ENCODE data around the gene CELF6.
A peak's percentile ranks its signal among the peaks of the same experiment; 100 is the strongest.
"Not testable (repeated sequence)": the region's sequence is repeated elsewhere in the genome, so short reads cannot be mapped to it uniquely, and the experiment has no call there.

Gene CELF6

DNA sequence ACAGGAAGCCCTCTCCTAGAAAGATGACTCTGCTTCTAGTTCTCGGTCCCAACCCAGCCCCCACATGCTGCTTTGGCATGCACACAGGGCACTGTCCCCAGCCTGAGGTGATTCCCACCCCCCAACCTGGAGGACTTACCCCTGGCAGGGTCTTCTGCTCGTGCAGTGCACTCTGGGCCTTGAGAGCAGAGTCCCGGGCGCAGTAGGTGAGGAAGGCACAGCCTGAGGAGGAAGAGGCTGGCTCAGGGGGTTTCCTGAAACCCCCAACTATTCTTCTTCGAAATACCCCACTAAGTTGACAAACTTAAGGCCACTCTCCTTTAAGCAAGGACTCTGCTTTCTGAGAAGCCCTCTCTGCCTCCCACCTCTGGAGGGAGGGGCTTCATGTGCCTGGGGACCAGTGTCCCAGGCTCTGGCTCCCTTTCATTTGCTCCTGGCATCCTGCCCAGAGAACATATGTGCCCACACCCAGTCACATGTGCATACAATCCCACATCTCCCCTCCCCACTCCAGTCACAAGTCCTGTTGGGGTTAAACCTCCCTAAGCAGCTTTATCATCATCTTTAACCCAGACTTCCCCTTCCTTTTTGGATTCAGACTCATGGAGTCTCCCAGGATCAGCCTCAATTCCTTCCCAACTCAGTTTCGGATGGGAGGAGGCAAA, 4.1 kb downstream of the CELF6 start:
- no peak for DNase-seq

DNA sequence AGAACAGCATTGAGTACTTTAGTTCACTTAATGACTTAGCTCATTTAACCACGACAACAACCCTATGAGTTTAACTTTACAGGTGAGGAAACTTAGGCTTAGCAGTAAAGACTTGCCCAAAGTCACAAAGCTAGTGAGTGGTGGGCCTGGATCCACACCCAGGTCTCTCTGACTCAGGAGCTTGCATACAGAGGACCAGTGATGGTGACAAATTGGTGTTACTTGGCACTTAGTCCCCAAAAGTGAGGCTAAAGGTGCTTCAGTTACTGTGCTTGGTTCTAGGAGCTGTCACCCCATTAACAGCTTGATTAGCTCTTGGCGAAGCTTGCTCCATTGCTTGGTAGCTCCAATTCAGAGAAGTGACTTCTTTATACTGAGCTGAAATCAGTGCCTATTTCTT, 6.1 kb downstream of the CELF6 start:
- DNase-seq, result no peak

DNA sequence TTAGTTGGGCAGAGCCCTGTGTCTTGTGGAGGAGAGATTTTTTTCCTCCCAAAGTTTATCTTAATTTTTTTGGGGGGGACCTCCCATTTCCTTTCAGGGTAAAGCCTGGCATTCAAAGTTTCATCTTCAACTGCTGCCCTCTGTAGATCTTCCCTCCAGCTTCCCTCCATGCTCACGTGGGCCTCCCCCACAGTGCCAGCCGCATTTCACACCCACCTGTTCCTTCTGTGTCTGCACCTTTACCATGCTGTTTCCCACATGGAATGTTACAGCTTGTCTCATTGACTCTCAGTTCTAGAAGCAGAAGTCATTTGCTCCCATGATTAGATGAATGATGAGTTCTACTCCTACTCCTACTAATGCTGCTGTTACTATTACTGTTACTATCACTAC, 6.5 kb downstream of the CELF6 start:
- no peak for DNase-seq

DNA sequence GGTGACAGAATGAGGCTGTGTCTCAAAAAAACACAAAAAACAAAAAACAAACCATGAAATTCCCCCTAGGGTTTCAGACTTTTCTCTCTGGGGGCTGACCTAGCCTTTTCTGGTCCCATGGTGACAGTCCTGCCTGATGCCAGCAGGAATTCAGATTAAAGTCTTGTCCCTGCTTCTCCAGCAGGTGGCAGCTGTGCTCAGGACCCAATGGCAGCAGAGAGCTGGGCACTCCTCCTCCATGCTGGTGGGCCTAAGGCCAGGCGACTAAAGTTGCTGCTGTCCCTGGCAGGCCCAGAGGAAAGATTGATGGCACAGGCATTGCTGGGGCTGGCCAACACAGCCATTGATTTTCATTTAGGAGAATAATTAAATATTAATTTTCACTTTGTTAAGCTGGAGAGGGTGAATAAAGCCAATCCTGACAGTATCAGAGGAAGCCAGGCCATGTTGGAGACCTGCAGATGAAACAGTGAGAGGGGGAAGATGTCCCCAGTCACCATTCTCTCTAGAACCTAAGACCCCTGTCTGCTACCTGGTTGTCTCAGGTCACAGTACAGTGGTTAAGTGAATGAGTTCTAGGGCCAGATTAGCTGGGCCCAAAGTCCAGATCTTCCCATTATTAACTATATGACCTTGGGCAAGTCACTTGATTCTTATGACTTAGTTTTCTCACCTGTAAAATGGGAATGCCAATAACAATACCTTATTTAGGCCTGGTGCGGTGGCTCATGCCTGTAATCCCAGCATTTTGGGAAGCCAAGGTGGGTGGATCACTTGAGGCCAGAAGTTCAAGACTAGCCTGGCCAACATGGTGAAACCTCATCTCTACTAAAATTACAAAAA, 7.1 kb downstream of the CELF6 start:
- peak; percentile 67 for DNase-seq

DNA sequence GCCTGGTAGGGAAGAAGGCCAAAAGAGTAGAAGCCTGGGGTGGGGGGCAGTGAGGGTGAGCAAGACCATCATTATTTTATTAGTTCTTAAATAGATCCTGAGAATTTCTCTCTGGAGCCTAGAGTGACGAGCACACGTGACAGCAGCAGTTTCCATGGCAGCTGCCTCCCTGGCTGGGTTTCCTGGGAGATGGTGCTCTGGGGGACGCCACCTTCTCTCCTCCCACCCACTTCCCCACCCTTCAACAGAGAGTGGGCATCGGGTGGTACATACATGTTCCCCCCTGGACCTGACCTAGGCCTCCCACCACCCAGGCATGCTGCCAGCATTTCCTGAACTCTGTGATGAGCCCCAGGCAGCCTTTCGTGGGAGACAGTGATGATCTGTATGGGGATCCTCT, 12.9 kb downstream of the CELF6 start:
- DNase-seq, result no peak

DNA sequence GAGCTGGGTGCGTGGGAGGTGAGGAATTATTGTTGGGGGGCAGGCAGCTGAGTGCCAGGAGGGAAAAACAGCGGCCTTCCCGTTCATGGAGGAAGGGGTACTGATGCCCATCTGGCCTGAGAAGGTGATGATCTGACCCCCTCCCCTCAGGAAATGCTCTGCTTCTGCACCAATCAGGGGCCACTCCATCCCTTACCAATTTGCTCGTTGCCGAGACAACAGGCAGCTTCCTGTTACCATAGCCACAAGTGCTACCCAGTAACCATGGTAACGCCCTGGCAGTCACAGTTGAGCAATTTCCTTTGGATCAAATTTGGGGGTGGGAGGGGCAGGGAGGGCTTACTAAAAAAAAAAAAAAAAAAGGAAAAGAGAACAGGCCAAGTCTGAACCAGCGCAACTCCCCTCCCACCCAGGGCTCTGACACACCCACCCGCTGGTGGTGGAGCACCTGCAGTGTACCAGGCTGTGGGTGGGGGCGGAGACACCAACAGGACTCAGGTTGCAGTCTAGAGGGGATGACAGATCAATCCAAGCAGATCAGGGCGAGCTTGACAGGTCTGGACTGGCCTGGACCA, 13.7 kb downstream of the CELF6 start:
- peak; percentile 95 for DNase-seq

DNA sequence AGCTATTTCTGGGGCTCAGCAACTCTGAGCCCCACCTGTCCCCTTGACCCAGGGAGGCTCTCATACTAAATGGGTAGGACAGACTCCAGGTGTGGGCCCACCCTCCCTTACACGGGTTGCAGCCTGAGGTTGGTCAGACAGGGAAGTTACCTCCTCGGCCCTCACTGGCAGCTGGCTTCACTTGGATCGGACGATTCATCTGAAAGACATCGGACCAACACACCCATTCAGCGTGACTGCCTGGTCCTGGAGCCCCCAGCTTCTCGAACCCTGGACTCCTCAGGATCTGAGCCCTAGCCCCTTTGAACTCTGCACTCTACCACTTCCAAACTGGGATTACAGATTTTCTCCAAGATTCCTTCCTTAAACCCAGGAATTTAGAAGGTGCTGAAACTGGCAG, 15.4 kb downstream of the CELF6 start:
- DNase-seq, result no peak

DNA sequence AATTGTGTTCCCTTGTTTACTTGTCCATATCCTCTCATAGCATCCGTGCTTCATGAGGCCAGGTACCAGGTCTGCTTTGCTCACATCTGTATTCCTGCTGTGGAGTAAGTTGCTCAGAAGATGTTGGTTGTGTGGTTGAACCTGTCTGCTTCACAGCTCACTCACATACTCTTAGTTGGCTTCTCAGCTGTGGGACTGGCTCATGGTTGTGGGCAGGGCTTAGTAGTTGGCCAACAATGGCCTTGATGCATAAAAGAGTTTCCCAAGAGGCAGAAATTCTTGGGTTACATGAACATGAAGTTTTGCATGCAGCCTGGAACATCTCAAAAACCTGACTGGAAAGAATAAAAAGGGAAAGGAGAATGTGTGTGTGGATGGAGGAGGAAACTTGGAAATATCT, 17.0 kb downstream of the CELF6 start:
- no peak for DNase-seq

DNA sequence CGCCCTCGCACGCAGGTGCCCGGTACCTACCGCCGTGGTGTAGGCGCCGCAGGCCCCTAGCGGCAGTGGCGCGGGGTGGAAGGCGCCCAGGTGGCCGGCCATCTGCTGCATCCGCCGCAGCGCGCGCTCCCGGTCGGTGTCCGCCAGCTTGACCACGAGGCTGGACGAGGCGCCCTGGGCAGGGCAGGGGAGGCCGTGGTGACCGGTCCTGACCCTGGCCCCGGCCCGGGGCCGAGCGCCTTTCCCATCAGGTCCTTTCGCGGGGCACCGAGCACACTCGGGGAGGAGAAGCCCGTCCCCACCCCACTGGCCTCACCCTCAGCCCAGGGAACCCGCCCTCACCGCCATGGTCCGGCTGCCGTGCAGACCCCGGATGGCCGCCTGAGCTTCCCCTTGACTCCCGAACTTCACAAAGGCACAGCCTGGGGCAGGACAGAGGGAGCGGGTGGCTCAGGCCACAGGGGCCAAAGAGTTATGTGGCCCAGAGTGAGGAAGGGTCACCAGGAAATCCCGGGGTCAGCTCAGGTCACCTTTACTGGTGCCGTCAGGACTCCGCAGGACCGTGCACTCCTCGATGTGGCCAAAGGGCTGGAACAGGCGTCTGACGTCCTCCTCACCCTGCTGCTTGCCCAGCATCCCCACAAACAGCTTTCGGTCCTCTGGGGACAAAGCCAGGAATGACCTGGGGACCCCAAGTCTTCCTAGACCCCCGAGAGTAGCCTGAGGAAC, 30.2 kb downstream of the CELF6 start:
- DNase-seq, result no peak

DNA sequence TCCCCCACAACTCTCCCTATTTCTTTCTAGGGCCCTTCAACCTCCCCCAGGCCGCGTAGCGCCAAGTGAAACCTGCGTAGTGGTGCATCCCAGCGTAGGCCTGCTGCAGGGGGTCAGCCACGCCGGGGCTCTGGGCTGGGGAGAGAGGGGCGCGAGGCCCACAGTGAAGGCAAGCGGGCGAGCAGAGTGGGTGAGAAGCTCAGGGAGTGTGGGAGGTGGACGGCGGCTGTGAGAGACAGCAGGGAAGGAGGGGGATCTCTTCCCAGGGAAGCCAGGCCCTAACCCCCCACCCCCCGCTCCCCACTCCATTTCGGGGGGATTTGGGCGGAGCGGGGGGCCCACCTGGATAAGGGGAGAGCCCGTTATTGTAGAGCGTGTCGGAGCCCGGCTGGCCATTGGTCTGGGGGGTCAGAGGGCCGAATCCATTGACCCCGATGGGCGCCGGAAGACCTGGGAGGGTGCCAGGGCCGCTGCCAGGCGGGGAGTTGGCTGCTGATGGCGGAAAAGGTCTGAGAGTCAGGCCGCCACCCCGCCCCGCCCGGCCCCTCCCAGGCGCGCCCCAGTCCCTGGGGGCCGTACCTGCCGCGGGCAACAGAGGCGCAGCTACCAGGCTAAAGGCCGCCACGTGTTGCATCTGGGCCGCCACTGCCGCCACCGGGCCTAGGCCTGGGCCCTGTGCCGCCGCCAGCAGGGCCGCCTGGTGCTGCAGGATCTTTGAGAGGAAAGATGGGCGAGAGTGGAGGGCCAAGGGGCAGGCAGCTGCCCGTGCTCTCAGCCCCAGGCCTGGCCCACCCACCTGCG, 31.0 kb downstream of the CELF6 start:
- no peak for DNase-seq

DNA sequence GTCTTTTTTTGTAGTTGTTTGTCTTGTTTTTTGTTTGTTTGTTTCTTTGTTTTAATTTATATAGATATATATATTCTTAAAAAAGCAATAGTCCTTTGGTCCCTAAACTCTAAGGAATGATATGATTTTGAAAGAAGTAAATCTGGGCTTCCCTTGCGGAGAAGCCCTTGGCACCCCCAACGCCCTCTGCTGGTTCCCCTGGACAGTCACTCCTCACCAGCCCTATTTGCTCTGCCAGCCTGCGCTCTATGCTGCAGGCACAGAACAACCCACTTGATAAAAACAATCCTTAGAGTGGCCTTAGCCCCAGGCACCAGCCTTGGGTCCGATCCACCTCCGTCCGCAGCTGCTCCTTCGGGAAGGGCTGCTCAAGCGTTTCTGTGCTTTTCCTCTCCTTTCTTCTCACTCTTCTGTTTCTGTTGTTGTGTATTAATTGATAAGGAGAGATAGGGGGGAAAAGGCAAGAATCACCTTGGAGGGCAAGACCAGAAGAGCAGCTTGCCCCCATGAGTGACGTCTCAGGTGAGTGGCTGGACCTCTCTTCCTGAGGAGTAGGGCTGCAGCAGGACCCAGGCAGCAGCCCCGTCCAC, 33.9 kb downstream of the CELF6 start:
- DNase-seq, result peak; percentile 23

DNA sequence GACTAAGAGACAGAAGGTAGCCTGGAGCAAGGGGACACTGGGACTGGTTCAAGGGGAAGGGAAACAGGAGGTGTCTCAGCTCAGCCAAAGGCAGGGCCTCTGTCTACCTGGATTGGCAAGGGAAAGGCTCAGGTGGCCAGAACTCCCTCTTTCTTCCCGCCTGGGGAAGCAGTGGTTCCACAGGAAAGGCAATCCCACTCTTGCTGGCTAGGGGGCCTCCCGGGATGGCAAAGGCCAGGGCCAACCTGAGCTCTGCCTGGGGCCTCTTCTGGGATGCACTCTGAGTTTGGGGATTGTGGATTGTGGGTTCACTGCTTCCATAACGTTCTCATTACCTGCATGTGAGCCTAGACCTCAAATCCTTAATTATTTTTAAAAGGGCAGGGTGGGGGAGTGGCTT, 34.6 kb downstream of the CELF6 start:
- DNase-seq, result no peak

DNA sequence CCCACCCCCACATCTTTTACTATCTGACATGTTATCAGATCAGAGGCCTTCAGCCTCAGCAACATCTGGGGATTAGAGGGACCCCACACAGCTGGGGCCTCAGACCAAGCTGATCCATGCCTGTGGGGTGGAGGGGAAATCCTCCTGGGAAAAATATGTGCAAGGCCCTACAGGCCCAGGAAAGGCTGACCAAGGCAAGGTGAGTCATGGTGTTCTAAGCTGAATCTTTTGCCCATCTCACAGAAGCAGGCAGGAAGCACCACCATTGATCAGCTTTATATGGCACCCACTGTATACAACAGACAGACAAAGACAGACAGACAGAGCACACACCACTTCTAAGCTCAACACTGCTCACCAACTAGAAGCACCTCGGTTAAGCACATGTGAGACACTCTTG, 35.2 kb downstream of the CELF6 start:
- no peak for DNase-seq

DNA sequence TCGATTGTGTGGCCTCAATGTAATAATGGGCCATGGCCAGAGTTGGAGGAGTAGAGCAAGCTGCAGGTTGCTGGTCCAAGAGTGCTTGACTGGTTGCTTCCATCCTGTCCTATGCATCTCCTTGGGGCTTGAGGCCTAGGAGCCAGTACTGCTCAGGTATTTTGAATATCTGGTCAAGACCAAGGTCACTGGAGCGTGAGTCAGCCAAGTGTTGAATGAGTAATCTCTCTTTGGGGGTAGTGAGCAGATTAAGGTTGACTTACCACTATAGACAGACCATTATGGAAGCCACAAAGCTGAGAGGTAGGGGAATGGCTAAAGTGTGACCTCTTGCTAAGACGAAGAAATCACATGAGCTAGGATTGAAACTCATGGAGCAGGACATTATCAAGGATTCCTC, 38.2 kb downstream of the CELF6 start:
- DNase-seq, result no peak

DNA sequence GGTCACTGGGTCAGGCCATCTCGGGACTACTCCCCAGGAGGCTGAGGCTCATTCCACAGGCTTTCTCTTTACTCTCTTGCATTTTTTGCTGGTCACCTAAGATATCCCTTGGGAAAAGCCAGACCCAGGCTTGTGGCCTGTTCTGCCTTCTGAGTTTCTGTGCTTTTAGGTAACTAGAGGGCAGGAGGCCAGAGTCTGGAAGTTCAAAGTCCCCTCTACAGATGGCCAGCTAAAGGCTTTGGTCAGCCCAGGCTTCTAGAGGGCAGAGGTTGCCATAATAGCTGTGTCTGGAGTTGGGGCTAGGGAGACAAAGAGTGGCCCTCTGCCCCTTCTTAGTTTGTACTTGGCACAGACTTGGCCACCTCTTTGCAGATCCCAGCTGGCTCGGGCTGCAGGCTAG, 39.2 kb downstream of the CELF6 start:
- DNase-seq, result no peak

DNA sequence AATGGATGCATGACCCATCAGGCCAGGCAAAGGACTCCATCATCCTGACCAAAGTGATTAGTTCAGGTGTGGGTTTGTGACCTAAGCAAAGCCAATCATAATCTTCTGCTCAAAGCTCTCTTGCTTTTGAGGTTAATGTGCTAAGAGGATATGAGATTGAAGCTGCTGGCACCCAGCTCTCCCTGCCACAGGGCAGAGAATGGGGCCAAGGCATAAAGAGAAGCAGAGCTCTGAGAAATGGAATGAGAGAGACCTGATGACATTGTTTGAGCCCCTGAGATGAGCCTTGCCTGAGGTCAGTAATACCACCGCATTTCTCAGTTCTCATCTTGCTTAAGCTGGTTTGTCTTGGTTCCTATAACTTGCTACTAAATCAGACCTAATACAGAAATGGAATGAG, 41.2 kb downstream of the CELF6 start:
- no peak for DNase-seq

DNA sequence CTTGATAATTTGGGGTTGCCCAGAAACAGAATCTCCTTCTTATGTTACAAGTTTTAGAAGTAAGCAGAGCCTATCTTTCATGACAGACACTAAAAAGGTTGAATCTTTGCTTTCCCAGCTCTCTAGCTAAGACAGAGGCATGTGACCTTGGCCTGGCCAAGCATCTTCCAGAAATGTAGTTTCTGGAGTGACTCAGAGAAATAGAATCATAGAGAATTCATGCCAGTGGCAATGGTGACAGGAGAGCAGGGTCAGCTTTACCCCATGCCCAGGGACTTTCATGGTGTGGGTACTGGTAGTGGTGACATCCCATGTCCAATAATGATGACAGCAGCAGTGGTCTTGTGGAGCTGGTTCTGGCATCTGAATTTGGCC, 43.6 kb downstream of the CELF6 start:
- DNase-seq, result no peak

DNA sequence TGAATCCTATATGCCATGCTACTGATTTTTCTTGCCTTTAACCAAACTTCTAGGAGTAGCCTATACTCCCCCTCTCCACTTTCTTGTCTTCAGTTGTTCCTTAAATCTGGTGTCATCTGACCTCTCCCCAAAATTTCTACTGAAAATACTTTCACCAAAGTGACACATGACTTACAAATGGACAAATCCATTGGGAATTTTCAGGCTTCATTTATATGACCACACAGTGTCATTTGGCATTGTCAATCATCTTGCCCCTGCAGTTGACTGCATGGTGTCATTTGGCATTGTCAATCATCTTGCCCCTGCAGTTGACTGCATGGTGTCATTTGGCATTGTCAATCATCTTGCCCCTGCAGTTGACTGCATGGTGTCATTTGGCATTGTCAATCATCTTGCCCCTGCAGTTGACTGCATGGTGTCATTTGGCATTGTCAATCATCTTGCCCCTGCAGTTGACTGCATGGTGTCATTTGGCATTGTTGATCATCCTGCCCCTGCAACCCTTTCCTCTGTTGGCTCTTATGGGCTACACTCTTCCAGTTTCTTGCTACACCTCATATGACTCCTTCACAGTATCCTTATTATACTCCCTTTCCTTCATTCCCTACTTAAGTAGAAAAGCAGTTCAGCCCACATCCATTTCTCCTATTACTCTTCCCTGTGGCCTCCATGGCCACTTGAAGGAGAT, 44.2 kb downstream of the CELF6 start:
- DNase-seq, result not testable (repeated sequence)

DNA sequence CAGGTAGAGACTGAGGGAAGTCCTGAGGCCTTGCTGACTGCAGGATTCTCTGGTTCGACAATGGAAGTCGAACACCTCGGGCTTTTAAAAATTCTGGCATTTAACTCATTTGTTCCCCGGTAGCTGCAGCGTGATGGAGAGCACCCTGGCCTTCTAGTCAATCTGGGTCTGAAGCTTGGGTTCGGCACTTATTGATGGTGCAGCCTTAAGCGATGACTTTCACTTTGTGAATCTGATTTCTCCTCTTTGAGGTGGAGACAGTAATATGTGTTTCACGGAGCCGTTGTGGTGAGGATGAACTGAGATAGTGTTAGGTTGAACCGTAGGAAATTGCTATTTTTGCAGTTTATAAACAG, 47.0 kb downstream of the CELF6 start:
- no peak for DNase-seq

DNA sequence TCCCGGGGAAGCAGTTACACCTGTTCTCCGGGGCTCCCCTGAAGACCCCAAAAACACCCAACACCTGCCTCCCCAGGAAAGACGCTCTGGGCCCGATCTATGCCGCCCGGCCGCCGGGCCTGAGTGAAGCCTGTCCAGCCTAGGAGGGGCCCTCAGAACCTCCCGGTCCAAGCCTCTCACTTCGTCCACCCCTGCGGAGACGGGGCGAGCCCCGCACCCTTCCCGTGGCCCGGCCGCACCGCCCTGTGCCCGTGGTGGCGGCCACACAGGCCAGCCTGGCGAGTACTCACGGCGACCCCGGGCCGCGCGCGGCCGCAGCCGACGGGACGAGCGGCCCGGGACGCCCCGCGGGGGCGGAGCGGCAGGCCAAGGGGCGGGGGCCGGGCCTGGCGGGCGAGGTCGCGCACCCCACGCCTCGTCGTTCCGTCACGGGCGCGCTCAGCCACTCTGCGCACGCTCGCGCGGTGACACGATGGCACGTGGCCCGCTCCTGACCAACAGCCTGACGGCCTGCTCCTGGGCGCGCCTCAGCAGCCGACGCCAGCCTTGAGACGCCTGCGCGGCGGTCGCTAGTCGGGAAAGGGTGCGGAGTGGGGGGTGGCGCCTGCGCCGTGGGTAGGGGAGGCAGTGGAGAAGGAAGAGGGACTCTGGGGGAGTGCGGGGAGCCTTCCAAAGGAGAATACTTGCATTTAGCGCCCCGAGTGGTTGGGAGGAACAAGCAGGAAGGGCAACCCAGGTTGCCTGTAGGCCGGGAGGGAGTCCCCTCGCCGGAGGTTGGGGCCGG, 47.6 kb downstream of the CELF6 start, which contains the start of gene PARP6:
Gene PARP6, minus strand, starts transcription at position 342 of the 784 bp plus-strand sequence. CDS start 5,077 bp downstream, outside the sequence.
- DNase-seq, result peak; percentile 98

DNA sequence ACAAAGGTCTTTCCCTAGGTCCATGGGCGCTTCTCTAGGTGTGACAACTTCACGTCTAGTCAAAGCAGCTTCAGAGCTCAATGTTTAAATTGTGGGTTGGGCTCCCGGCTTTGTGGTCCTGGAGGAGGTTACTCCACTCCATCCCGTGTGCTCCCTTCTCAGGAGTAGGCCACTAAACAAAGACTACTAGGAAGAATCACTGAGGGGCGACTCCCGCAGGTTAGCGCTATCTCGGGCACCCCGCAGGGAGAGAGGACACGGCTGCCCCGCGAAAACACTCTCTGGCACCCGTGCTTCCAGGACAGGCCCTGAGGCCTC, 48.1 kb downstream of the CELF6 start:
- DNase-seq, result no peak

Data from MV-4-11 (cell line).